Measurements from ENCODE around the gene NKX1-2. TPM values are rescaled to one million over a fixed set of nuclear protein-coding genes. Genes with fewer than 3 reads are reported as not detected.

The NKX1-2 gene
- total RNA-seq, 1 experiment from 2014 or later: 57.7 TPM

DNA sequence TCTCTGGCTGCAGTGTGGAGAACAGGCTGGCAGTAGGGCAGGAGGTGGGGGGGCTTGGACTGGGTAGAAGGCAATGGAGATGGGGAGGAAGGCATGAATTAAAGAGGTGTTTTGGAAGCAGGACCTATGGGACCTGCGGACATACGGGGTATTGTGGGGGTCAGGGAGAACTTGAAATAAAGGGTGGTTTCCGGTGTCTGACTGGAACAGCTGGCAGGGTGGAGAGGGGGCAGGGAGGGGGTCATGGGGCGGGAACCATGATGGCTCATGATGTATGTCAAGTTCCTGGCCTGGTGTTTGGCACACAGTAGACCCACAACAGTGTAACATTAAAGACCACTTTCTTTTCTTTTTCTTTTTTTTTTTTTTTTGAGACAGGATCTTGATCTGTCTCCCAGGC is 17.3 kb upstream of the NKX1-2 start:
- H3K27me3 Mint-ChIP-seq (ENCODE audit: low read depth): no peaks in the 10 kb centered on the region
- peaks cover 67% of the 10 kb centered on the region for H3K4me1 Mint-ChIP-seq
- ATAC-seq (no peak), DNase-seq (ENCODE audit: low spot score) (no peak)
- TF ChIP-seq SMAD4 (CRISPR knock-in tag; IDR thresholded peaks at IDR 0.05) (no peak), NFATC4 (CRISPR knock-in tag; IDR thresholded peaks at IDR 0.05) (no peak), TEAD4 (CRISPR knock-in tag; IDR thresholded peaks at IDR 0.05) (no peak), TCF7 (CRISPR knock-in tag; IDR thresholded peaks at IDR 0.05; ENCODE audit: low read depth) (no peak), ZNF396 (CRISPR knock-in tag; IDR thresholded peaks at IDR 0.05; ENCODE audit: borderline replicate concordance) (no peak), NFE2L1 (CRISPR knock-in tag; IDR thresholded peaks at IDR 0.05) (no peak), ZNF317 (CRISPR knock-in tag; IDR thresholded peaks at IDR 0.05; ENCODE audit: borderline replicate concordance, low read depth) (no peak)
- TF ChIP-seq, protein P1, sequence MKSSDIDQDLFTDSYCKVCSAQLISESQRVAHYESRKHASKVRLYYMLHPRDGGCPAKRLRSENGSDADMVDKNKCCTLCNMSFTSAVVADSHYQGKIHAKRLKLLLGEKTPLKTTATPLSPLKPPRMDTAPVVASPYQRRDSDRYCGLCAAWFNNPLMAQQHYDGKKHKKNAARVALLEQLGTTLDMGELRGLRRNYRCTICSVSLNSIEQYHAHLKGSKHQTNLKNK (CRISPR knock-in tag; IDR thresholded peaks at IDR 0.05): no peak
- TF ChIP-seq, protein P2, sequence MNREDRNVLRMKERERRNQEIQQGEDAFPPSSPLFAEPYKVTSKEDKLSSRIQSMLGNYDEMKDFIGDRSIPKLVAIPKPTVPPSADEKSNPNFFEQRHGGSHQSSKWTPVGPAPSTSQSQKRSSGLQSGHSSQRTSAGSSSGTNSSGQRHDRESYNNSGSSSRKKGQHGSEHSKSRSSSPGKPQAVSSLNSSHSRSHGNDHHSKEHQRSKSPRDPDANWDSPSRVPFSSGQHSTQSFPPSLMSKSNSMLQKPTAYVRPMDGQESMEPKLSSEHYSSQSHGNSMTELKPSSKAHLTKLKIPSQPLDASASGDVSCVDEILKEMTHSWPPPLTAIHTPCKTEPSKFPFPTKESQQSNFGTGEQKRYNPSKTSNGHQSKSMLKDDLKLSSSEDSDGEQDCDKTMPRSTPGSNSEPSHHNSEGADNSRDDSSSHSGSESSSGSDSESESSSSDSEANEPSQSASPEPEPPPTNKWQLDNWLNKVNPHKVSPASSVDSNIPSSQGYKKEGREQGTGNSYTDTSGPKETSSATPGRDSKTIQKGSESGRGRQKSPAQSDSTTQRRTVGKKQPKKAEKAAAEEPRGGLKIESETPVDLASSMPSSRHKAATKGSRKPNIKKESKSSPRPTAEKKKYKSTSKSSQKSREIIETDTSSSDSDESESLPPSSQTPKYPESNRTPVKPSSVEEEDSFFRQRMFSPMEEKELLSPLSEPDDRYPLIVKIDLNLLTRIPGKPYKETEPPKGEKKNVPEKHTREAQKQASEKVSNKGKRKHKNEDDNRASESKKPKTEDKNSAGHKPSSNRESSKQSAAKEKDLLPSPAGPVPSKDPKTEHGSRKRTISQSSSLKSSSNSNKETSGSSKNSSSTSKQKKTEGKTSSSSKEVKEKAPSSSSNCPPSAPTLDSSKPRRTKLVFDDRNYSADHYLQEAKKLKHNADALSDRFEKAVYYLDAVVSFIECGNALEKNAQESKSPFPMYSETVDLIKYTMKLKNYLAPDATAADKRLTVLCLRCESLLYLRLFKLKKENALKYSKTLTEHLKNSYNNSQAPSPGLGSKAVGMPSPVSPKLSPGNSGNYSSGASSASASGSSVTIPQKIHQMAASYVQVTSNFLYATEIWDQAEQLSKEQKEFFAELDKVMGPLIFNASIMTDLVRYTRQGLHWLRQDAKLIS (CRISPR knock-in tag; IDR thresholded peaks at IDR 0.05; ENCODE audit: borderline replicate concordance): no peak
- TF ChIP-seq, protein P3, sequence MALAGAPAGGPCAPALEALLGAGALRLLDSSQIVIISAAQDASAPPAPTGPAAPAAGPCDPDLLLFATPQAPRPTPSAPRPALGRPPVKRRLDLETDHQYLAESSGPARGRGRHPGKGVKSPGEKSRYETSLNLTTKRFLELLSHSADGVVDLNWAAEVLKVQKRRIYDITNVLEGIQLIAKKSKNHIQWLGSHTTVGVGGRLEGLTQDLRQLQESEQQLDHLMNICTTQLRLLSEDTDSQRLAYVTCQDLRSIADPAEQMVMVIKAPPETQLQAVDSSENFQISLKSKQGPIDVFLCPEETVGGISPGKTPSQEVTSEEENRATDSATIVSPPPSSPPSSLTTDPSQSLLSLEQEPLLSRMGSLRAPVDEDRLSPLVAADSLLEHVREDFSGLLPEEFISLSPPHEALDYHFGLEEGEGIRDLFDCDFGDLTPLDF (CRISPR knock-in tag; IDR thresholded peaks at IDR 0.05): no peak
- ChIA-PET CTCF (interaction anchor here (0.6 kb wide), 1 partner anchor 63 kb away, joined by 3 read pairs; no protein-coding TSS in a partner anchor), POLR2A (no interaction called here)
- H3K9me3 Mint-ChIP-seq: no peaks in the 10 kb centered on the region
- H3K4me3 Mint-ChIP-seq: no peak overlapping the region
- peak overlapping the region; percentile 74; the same call in 1 of the 2 replicates for H3K27ac Mint-ChIP-seq
- 0 out of 2 replicates have a peak, but pooled peaks cover 2% of the 10 kb centered on the region for H3K36me3 Mint-ChIP-seq

DNA sequence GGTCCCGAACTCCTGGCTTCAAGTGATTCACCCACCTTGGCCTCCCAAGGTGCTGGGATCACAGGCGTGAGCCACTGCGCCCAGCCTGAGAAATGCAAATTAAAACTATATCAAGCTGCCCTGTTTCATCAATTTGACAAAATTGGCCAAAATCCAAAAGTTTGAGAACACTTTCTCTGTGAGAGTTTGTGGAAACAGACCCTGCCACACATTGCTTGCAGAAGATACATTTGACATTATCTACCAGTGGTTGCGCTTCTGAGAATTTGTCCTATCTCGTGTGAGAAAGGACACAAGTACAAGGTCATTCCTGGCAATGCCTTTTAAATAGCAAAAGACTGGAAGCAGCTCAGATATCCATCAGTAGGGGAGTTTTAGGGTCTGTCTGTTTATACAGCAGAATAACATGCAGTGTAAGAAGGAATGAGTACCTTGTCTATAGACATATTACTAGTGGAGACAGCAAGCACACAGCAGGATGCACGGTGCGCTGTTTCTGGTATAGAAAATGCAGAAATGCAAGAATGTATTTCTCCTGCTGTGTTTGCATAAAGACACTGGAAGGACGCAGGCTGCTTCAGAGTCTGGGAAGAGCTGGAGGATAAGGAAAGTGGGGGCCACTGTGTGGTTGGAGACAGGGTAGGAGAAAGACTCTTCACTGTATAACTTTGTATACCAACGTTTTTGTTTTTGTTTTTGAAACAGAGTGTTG is 16.1 kb upstream of the NKX1-2 start:
- peak overlapping the region; percentile 92 for H3K27ac Mint-ChIP-seq
- H3K27me3 Mint-ChIP-seq (ENCODE audit: low read depth): peaks cover 2% of the 10 kb centered on the region; the same call in 1 of the 2 replicates
- no peak for TF ChIP-seq SOX15 (CRISPR knock-in tag; IDR thresholded peaks at IDR 0.05)
- peak; percentile 60; the same call in 1 of the 2 replicates for TF ChIP-seq TEAD1 (CRISPR knock-in tag; IDR thresholded peaks at IDR 0.05)
- H3K36me3 Mint-ChIP-seq: 0 out of 2 replicates have a peak, but pooled peaks cover 2% of the 10 kb centered on the region
- H3K4me3 Mint-ChIP-seq: peak overlapping the region; percentile 46
- no peak for ATAC-seq
- POLR2A ChIA-PET: no interaction called here
- H3K4me1 Mint-ChIP-seq: peaks cover 65% of the 10 kb centered on the region
- no peak for DNase-seq (ENCODE audit: low spot score)
- H3K9me3 Mint-ChIP-seq: no peaks in the 10 kb centered on the region
- CTCF ChIA-PET: interaction anchor here (0.7 to 1.8 kb wide), 4 partner anchors 16 to 77 kb away, joined by 3 to 7 read pairs (median 4); partner anchors contain the start of genes NKX1-2 and OAT

DNA sequence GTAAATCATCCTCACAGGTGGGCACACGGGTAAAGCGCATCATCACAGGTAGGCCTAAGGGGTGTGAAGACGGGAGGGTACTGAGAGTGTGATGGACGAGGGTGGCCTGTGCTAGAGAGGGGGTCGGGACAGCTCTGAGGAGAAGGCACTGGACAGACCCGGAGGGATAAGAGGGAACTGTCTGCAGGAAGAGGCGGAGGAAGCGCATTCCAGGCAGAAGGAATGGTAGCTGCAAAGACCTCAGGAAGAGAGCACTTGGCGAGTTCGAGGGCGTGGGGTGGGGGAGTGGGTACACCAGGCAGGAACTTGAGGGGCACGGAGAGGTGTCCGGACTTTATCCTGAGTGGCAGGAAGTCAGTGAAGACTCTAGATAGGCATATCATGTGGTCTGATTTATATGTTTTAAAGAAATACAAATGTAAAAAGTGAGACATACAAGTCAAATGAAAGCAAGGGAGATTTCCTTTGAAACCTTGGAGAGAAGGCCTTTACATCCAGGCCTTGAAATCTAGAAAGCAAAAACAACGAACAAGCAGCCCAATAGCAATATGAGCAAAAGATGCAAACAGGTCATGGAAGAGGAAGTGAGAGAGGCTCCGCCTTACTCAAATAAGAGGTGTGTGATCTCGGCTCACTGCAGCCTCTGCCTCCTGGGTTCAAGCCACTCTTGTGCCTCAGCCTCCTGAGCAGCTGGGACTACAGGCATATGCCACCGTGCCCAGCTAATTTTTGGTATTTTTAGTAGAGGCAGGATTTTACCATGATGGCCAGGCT is 15.4 kb upstream of the NKX1-2 start:
- Mint-ChIP-seq H3K4me3 (peak overlapping the region; percentile 1; the same call in 1 of the 2 replicates), H3K4me1 (peaks cover 58% of the 10 kb centered on the region), H3K9me3 (no peaks in the 10 kb centered on the region), H3K27me3 (ENCODE audit: low read depth) (peaks cover 2% of the 10 kb centered on the region), H3K36me3 (0 out of 2 replicates have a peak, but pooled peaks cover 2% of the 10 kb centered on the region), H3K27ac (peak overlapping the region; percentile 92)
- POLR2A ChIA-PET: interaction anchor here (1.3 kb wide), 1 partner anchor 15 kb away, joined by 4 read pairs; the partner anchor contains the start of gene NKX1-2
- TF ChIP-seq, protein P4, sequence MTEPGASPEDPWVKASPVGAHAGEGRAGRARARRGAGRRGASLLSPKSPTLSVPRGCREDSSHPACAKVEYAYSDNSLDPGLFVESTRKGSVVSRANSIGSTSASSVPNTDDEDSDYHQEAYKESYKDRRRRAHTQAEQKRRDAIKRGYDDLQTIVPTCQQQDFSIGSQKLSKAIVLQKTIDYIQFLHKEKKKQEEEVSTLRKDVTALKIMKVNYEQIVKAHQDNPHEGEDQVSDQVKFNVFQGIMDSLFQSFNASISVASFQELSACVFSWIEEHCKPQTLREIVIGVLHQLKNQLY (CRISPR knock-in tag; IDR thresholded peaks at IDR 0.05): no peak
- TF ChIP-seq PRDM15 (CRISPR knock-in tag; IDR thresholded peaks at IDR 0.05) (0 out of 2 replicates have a peak, but pooled peaks have one; percentile 9), ESRRA (CRISPR knock-in tag; IDR thresholded peaks at IDR 0.05; ENCODE audit: borderline replicate concordance) (no peak), ZNF121 (CRISPR knock-in tag; IDR thresholded peaks at IDR 0.05) (no peak)
- ATAC-seq: no peak
- DNase-seq (ENCODE audit: low spot score): no peak
- CTCF ChIA-PET: interaction anchor here (0.7 to 1.8 kb wide), 4 partner anchors 12 to 62 kb away, joined by 3 to 7 read pairs (median 4); partner anchors contain the start of gene NKX1-2
